Left lobe of liver (tissue), 2 donors: Measurements from ENCODE around the gene HOPX. TPM values are rescaled to one million over a fixed set of nuclear protein-coding genes. Genes with fewer than 3 reads are reported as not detected.
"Not testable (repeated sequence)": the region's sequence is repeated elsewhere in the genome, so short reads cannot be mapped to it uniquely, and the experiment has no call there.

Experiments
- ATAC-seq: fragments of 200-7000 bp; cut with Tn5 transposase; one replicate; pipeline ENCODE4 v1.9.1; 2020; ENCODE audit warnings: mild to moderate bottlenecking, moderate library complexity
- DNase-seq: peaks from one replicate; pipeline ENCODE4 v3.0.0-alpha.2; 2020; ENCODE audit warnings: low spot score
- total RNA-seq: library from RNA; stranded (reverse); gene quantifications from one replicate; pipeline ENCODE4 v1.2.1, GENCODE V29; 2021
- donor health status: DM: no; HTN: no; CAD: no; lungs with moderate emphysema.
- donor health status: DM: no; HTN: yes; CAD: no.

The HOPX gene
- total RNA-seq, 1 donor from 2014 or later, result 0.30 TPM

DNA sequence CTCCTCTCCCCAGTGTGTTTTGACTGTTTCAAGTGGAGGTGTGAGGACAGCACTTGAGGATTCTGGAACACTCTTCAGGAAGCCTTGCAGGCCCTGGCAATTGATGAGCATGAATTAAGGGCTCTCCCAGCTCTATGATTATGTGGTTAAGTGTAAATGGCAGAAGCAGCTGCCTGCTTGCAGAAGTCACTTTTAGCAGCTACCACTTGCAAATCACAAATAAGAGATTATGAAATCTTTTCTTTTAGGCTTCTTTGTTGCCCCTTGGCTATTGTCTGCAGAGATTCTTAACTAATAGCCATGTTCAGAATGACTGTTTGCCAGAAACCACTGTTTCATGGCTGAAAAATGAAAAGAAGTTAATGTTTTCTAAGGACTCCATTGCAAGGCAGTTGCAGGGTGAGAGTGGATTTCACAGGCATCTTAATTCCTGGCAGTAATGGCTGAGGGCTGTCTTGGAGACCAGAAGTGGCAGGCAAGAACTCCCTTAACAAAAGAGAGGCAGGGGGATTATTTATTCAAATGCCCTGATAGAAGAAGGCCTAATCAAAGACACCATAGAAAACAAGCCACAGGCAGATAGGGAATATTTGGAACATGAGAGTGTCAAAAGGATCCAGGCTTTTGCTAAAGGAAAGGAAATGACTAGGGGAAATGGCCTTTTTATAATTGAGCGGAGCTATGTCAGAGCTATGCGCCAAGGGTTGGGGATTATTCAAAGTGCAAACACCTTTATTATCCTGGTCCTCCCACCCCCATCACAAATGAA, 8.3 kb upstream of the HOPX start:
- ATAC-seq (no peak), DNase-seq (no peak)

GRCh38 chr4:56688094-56688647, 7.1 kb upstream of the HOPX start:
- DNase-seq (no peak), ATAC-seq (no peak)

- no peak for DNase-seq
- ATAC-seq, result no peak
Measured at GRCh38 chr4:56686537-56687231, 5.6 kb upstream of the HOPX start.

- no peak for DNase-seq
- ATAC-seq, result no peak
Measured at GRCh38 chr4:56684320-56685050, 3.4 kb upstream of the HOPX start.

DNA sequence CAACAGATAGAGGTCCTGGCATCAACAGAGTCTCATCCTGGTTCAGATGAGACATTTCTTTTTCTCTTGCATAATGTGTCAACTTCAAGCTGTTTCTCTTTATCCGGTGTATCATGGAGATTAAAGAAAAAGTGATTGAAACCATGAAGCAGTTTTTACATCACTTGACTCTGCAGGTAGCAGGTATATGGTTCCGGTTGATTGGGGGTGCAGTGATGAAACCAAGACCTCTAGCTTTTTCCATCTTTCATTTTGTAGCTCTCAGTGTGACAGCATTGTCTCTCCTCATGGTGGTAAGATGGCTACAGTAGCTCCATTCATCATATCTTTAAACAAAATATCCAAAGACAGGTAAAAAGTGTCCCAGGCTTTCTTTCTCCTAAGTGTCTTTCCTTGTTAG, 2.4 kb upstream of the HOPX start:
- DNase-seq (no peak), ATAC-seq (no peak)

DNA sequence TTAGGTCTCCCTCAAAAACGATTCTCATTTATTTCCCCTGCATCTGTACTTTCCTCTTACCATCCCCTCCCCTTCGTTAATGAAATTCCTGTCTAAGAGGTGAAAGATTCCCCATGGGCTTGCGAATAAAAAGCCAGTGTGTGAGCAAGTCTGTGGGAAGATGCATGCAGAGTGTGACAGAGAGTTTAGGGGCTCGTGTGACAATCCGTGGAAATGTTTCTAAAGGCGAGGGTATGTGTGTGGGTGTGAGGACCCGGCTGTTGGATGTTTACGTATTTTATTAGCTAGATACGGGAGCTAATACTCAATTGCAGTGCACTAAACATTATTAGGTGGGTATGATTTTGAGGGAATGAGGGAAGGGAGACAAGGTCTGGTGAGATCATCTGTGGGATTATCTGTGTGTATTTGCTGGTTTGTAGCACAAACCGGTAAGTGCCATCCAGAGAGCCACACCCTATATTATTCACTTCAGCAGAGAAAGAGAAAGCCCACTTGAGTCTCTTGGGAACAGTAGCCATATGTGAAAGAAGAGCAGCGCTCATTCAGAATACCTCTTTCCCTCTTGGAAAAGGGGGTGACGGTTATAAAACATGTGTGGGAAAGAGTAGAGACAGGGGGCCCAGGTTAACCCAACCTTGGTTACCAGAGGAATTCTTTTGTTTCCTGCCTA, 893 bp upstream of the HOPX start:
- DNase-seq (no peak), ATAC-seq (no peak)

- DNase-seq, result no peak
Measured at GRCh38 chr4:56680266-56680665, 830 bp downstream of the HOPX start.

DNA sequence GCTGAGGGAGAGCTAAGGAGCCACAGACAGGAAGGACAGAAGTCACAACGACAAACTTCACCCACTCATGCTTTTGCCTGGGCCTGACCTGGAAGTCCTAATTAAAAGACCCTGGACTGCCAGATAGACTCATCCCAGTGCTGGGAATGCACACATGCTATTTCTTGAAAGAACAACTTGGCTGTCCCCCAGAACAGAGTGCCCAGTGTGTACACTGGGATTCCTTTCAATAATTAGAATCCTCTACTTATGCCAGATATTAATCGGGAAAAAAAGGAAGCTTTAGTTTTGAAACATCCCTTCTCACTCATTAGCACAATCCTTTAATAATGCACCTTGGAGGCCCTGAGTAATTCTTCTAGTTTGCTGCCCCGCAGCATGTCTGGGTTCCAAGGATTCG, 3.4 kb downstream of the HOPX start:
- ATAC-seq, result no peak
- no peak for DNase-seq

More at GRCh38 chr4:56680266-56680665, 830 bp downstream of the HOPX start:
- no peak for ATAC-seq

- no peak for ATAC-seq
- DNase-seq, result no peak
Measured at GRCh38 chr4:56674984-56675383, 6.1 kb downstream of the HOPX start.

- no peak for ATAC-seq
- DNase-seq, result no peak
Measured at GRCh38 chr4:56671860-56672259, 9.2 kb downstream of the HOPX start.

- no peak for DNase-seq
- ATAC-seq, result no peak
Measured at GRCh38 chr4:56671373-56671772, 9.7 kb downstream of the HOPX start.

GRCh38 chr4:56668267-56668666, 12.8 kb downstream of the HOPX start:
- DNase-seq (no peak), ATAC-seq (no peak)

GRCh38 chr4:56667396-56667795, 13.7 kb downstream of the HOPX start:
- ATAC-seq, result not testable (repeated sequence)

GRCh38 chr4:56666279-56666678, 14.8 kb downstream of the HOPX start:
- DNase-seq (no peak), ATAC-seq (no peak)

More at GRCh38 chr4:56667396-56667795, 13.7 kb downstream of the HOPX start:
- not testable (repeated sequence) for DNase-seq

GRCh38 chr4:56665781-56666180, 15.3 kb downstream of the HOPX start:
- DNase-seq (no peak), ATAC-seq (no peak)

- no peak for ATAC-seq
- no peak for DNase-seq
Measured at GRCh38 chr4:56662782-56663468, 18.2 kb downstream of the HOPX start.

DNA sequence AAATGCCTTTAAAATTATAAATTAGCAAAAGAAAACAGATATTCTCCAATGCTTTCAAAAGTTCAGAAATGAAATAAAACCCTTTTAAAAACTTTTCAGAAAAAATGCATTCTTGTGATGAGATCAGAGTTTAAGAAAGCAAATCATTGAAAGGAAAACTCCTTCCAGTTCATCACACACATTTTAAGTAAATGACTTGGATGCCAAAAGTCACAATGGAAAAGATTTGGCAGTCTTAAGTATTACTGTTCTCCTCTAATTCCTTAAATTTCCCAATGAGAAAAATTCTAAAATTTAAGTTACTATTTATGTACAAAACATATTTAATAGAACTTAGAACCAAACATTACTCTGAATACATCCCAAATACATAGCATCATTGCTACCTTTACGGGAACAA, 21.1 kb downstream of the HOPX start:
- ATAC-seq (no peak), DNase-seq (no peak)

DNA sequence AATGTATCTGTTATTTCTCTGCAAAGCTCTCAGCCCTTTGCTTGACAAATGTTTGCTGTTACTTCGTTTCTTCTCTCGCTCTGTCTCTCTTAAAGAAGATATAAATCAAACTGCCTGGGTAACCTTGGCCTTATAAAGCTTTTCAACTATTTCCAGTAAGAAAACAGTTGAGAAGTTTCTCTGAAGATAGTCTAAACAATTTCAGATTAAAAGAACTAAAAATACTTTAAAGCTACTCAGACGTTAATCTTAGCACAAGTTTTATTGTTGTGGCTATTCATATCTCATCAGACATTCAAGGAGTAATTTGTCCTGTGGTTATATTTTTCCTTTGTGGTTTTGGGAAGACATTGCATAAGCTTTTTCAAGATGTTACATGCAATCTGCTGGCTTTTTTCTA, 22.6 kb downstream of the HOPX start:
- no peak for ATAC-seq
- no peak for DNase-seq

GRCh38 chr4:56657818-56658217, 23.3 kb downstream of the HOPX start:
- no peak for ATAC-seq

DNA sequence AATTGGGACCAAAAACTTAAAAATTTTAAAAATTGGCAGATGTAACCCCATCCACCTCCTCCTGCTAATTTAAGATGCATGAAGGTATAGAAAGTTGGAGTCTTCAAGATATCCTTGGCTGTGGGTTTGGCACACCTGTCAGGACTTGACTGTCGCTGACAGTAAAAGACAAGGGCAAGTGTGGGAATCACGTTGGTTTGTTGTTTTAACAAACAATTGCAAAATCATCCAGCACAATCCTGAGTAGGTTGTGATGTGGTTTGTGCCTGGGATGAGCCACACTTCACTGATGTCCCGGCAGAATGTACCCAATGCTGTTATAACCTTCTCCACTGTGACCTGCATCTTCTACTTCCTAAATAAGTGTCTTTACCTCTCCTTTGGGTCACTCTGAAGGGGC, 24.0 kb downstream of the HOPX start:
- no peak for DNase-seq
- ATAC-seq, result no peak

More at GRCh38 chr4:56657818-56658217, 23.3 kb downstream of the HOPX start:
- no peak for DNase-seq
